ENCODE results near the gene DNAJB1. TPM values are rescaled to one million over a fixed set of nuclear protein-coding genes. Genes with fewer than 3 reads are reported as not detected.
A peak's percentile ranks its signal among the peaks of the same experiment; 100 is the strongest.

The DNAJB1 gene
- total RNA-seq, 1 experiment from 2014 or later, result 149 TPM

DNA sequence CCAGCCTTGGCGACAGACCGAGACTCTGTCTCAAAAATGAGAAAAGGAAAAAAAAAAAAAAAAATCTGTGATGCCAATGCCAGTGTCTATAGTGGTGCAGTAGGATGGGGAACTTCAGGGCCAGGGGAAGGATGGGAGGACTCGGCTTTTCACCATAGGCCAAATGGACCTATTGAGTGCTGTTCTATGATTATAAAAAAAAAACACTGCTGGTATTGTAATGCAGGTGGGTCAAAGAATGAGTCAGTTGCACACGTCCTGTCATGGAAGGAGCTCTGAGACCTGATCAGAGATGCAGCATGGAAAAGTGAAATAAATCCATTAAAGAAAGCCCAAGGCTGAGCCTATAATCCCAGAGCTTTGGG is 7.0 kb downstream of the DNAJB1 start:
- intact Hi-C loops (cut with micrococcal nuclease; ENCODE audit: unreplicated experiment), result no loop called here
- ChIA-PET CTCF (no interaction called here), POLR2A (interaction anchor here (0.6 kb wide), 1 partner anchor 1681 kb away, joined by 4 read pairs; no protein-coding TSS in a partner anchor)
- in situ Hi-C loops (cut with HindIII; ENCODE audit: low pct_unique_long_range_greater_than_20kb, low sequenced_read_pairs), result no loop called here
- Histone ChIP-seq H3K27me3 (ENCODE audit: control insufficient read depth, insufficient read depth, low read length) (no peaks in the 10 kb centered on the region), H3K27ac (ENCODE audit: low read length) (no peak overlapping the region), H3K4me3 (ENCODE audit: low read depth in 2 of 2, low read length in 2 of 2) (no peak overlapping the region), H3K36me3 (ENCODE audit: control insufficient read depth, insufficient read depth, low read length) (peaks cover 6% of the 10 kb centered on the region), H3K9me3 (ENCODE audit: control insufficient read depth, insufficient read depth, low read depth, low read length) (no peaks in the 10 kb centered on the region), H3K4me1 (ENCODE audit: control insufficient read depth, insufficient read depth, low read length) (peaks cover 32% of the 10 kb centered on the region)
- DNase-seq (ENCODE audit: low read depth, low spot score) (no peak), ATAC-seq (no peak)
- BruUV-seq (replicated peaks), result no TSS peak
- TF ChIP-seq, protein P1, sequence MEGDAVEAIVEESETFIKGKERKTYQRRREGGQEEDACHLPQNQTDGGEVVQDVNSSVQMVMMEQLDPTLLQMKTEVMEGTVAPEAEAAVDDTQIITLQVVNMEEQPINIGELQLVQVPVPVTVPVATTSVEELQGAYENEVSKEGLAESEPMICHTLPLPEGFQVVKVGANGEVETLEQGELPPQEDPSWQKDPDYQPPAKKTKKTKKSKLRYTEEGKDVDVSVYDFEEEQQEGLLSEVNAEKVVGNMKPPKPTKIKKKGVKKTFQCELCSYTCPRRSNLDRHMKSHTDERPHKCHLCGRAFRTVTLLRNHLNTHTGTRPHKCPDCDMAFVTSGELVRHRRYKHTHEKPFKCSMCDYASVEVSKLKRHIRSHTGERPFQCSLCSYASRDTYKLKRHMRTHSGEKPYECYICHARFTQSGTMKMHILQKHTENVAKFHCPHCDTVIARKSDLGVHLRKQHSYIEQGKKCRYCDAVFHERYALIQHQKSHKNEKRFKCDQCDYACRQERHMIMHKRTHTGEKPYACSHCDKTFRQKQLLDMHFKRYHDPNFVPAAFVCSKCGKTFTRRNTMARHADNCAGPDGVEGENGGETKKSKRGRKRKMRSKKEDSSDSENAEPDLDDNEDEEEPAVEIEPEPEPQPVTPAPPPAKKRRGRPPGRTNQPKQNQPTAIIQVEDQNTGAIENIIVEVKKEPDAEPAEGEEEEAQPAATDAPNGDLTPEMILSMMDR (IDR thresholded peaks at IDR 0.05), result no peak
- no peak for TF ChIP-seq SIN3A (IDR thresholded peaks at IDR 0.05; ENCODE audit: borderline replicate concordance, insufficient read depth, low read depth, low read length)
- TF ChIP-seq TCF7L2 (IDR thresholded peaks at IDR 0.05; ENCODE audit: low read depth, low read length), result no peak
- TF ChIP-seq, protein P2, sequence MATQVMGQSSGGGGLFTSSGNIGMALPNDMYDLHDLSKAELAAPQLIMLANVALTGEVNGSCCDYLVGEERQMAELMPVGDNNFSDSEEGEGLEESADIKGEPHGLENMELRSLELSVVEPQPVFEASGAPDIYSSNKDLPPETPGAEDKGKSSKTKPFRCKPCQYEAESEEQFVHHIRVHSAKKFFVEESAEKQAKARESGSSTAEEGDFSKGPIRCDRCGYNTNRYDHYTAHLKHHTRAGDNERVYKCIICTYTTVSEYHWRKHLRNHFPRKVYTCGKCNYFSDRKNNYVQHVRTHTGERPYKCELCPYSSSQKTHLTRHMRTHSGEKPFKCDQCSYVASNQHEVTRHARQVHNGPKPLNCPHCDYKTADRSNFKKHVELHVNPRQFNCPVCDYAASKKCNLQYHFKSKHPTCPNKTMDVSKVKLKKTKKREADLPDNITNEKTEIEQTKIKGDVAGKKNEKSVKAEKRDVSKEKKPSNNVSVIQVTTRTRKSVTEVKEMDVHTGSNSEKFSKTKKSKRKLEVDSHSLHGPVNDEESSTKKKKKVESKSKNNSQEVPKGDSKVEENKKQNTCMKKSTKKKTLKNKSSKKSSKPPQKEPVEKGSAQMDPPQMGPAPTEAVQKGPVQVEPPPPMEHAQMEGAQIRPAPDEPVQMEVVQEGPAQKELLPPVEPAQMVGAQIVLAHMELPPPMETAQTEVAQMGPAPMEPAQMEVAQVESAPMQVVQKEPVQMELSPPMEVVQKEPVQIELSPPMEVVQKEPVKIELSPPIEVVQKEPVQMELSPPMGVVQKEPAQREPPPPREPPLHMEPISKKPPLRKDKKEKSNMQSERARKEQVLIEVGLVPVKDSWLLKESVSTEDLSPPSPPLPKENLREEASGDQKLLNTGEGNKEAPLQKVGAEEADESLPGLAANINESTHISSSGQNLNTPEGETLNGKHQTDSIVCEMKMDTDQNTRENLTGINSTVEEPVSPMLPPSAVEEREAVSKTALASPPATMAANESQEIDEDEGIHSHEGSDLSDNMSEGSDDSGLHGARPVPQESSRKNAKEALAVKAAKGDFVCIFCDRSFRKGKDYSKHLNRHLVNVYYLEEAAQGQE (IDR thresholded peaks at IDR 0.05; ENCODE audit: insufficient read depth in 1 of 2, low read depth in 2 of 2, low read length in 1 of 2), result no peak
- no peak for TF ChIP-seq POLR2AphosphoS5 (IDR thresholded peaks at IDR 0.05; ENCODE audit: low read depth, low read length)

- CTCF ChIA-PET, result no interaction called here
- Histone ChIP-seq H3K4me1 (ENCODE audit: control insufficient read depth, insufficient read depth, low read length) (peaks cover 32% of the 10 kb centered on the region), H3K9me3 (ENCODE audit: control insufficient read depth, insufficient read depth, low read depth, low read length) (no peaks in the 10 kb centered on the region), H3K27me3 (ENCODE audit: control insufficient read depth, insufficient read depth, low read length) (no peaks in the 10 kb centered on the region), H3K27ac (ENCODE audit: low read length) (peak overlapping the region; percentile 36; the same call in 1 of the 2 replicates), H3K36me3 (ENCODE audit: control insufficient read depth, insufficient read depth, low read length) (peaks cover 4% of the 10 kb centered on the region), H3K4me3 (ENCODE audit: low read depth in 2 of 2, low read length in 2 of 2) (no peak overlapping the region)
- no TSS peak for BruUV-seq (replicated peaks)
- intact Hi-C loops (cut with micrococcal nuclease; ENCODE audit: unreplicated experiment), result no loop called here
- no peak for TF ChIP-seq POLR2AphosphoS5 (IDR thresholded peaks at IDR 0.05; ENCODE audit: low read depth, low read length)
- TF ChIP-seq, protein P2 (IDR thresholded peaks at IDR 0.05; ENCODE audit: insufficient read depth in 1 of 2, low read depth in 2 of 2, low read length in 1 of 2), result no peak
- no peak for TF ChIP-seq SIN3A (IDR thresholded peaks at IDR 0.05; ENCODE audit: borderline replicate concordance, insufficient read depth, low read depth, low read length)
- no peak for TF ChIP-seq TCF7L2 (IDR thresholded peaks at IDR 0.05; ENCODE audit: low read depth, low read length)
- TF ChIP-seq, protein P1 (IDR thresholded peaks at IDR 0.05), result no peak
- POLR2A ChIA-PET, result interaction anchor here (0.5 to 0.7 kb wide), 5 partner anchors 13 to 1897 kb away, joined by 3 to 7 read pairs (median 4); no protein-coding TSS in a partner anchor
- ATAC-seq (no peak), DNase-seq (ENCODE audit: low read depth, low spot score) (no peak)
- in situ Hi-C loops (cut with HindIII; ENCODE audit: low pct_unique_long_range_greater_than_20kb, low sequenced_read_pairs), result no loop called here
Measured at GRCh38 chr19:14510311-14511228, 7.6 kb downstream of the DNAJB1 start.

Data from Panc1 (cell line).